Activated naive CD8-positive, alpha-beta T cell treated with anti-CD3 and anti-CD28 coated beads for 36 hours (primary cell): ENCODE measurements around the gene PLD5. TPM values are rescaled to one million over a fixed set of nuclear protein-coding genes. Genes with fewer than 3 reads are reported as not detected.

Experiments
- DNase-seq: peaks from one replicate; pipeline ENCODE4 v3.0.0; 2021
- H3K27ac Mint-ChIP-seq: one replicate; pipeline ENCODE4 v1.8.0; 2022; ENCODE audit warnings: mild to moderate bottlenecking, moderate library complexity, mixed read lengths
- H3K27me3 Mint-ChIP-seq: one replicate; pipeline ENCODE4 v1.8.0; 2022; ENCODE audit warnings: mild to moderate bottlenecking, mixed read lengths
- H3K36me3 Mint-ChIP-seq: one replicate; pipeline ENCODE4 v1.8.0; 2021; ENCODE audit warnings: mild to moderate bottlenecking, mixed read lengths
- H3K4me1 Mint-ChIP-seq: one replicate; pipeline ENCODE4 v1.8.0; 2021; ENCODE audit warnings: mixed read lengths
- H3K4me3 Mint-ChIP-seq: one replicate; pipeline ENCODE4 v1.8.0; 2022; ENCODE audit warnings: mild to moderate bottlenecking, moderate library complexity, mixed read lengths
- H3K9me3 Mint-ChIP-seq: one replicate; pipeline ENCODE4 v1.8.0; 2022; ENCODE audit warnings: mixed read lengths
- total RNA-seq, 2 experiments: library from RNA; stranded (reverse); gene quantifications; one replicate each; pipeline ENCODE4 v1.2.3, GENCODE V29; 2021

Gene PLD5
- total RNA-seq, result not detected

DNA sequence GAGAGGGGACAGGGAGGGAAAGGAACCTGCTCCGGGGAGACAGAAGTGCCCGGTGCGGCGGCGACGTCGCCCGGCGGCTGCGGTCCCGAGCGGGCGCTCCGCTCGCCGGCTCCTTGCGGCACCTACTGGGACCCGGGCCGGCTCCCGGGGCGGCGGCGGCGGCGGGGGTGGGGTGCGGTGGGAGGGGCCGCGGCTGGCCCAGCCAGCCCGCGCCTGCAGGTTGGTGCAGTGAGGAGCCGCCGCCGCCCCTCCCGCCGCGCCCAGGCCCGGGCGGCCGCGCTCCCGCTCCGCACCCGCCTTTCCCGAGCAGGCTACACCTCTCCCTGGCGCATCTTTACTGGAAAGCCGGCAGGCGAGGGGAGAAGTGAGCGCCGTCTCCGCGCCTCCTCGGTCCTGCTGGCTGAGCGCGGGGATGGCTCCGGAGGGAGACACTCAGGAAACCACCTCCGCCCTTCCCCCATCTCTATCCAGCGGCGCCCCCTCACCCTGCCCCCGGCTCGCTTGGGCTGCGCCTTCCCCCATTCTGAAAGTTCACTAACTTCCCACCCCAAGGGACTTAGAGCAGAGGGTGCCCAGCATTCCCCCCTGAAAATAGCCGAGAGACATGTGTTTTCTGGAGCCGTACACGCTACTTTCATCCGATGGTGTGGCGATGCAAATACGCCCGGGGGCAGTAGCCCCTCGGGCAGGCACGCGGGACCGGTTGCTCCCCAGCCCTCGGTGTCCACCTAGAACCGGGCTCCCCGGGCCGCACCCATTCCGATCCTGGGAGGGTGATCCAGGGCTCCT, at the start of gene PLD5:
Gene PLD5 (minus strand): TSS at position 127 of the 789 bp plus-strand sequence.
- peaks cover 71% of the 10 kb centered on the region for H3K27me3 Mint-ChIP-seq
- peaks cover 9% of the 10 kb centered on the region for H3K4me1 Mint-ChIP-seq
- no peaks in the 10 kb centered on the region for H3K36me3 Mint-ChIP-seq
- peak within 1 kb of the TSS; percentile 42 for H3K4me3 Mint-ChIP-seq
- no peaks in the 10 kb centered on the region for H3K9me3 Mint-ChIP-seq
- no peak for DNase-seq
- no peak within 1 kb of the TSS for H3K27ac Mint-ChIP-seq

DNA sequence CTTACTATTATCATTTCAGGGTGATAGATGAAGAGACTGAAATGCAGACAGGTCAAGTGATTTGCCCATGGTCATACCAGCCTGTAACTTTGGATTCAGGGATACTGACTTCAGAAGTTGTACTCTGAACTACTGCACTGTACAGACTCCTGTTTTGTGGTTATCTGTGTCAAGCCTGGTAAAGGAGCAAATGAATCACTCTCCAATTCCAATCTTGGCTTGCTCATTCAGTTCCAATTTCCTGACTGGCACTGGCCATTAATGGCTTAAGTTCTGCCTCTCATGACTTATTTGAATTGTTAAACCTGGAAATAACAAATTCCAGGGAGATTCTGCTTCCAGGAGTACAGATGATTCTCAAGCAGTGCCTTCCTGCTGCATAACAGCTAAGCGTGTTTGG, 45.4 kb upstream of the PLD5 start:
- Mint-ChIP-seq H3K36me3 (no peaks in the 10 kb centered on the region), H3K4me1 (no peaks in the 10 kb centered on the region), H3K4me3 (no peak overlapping the region), H3K27me3 (no peaks in the 10 kb centered on the region), H3K27ac (no peak overlapping the region), H3K9me3 (peaks cover 2% of the 10 kb centered on the region)
- no peak for DNase-seq

- Mint-ChIP-seq H3K4me1 (no peaks in the 10 kb centered on the region), H3K9me3 (peaks cover 2% of the 10 kb centered on the region), H3K4me3 (no peak overlapping the region), H3K27ac (no peak overlapping the region), H3K36me3 (no peaks in the 10 kb centered on the region), H3K27me3 (no peaks in the 10 kb centered on the region)
- no peak for DNase-seq
Observed at GRCh38 chr1:242568666-242569065, 44.2 kb upstream of the PLD5 start.

GRCh38 chr1:242567596-242567995, 43.1 kb upstream of the PLD5 start:
- Mint-ChIP-seq H3K4me3 (no peak overlapping the region), H3K36me3 (no peaks in the 10 kb centered on the region), H3K27me3 (no peaks in the 10 kb centered on the region), H3K27ac (no peak overlapping the region), H3K9me3 (peaks cover 2% of the 10 kb centered on the region), H3K4me1 (no peaks in the 10 kb centered on the region)
- no peak for DNase-seq

DNA sequence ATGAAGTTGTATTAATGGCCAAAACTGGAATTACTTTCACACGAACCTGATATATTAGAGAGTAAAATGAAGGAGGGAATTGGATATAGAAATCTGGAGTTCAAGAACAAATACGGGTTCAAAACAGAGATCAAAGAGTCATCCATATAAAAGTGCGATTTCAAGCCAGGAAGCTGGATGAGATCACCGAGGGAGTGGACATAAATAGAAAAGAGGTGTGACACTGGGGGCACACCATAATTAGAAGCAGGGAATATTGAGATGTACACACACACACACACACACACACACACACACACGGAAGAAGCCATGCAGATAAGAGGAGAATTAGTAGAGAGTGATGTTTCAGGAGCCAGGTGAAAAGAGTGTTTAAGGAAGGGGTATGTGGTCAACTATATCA, 32.3 kb upstream of the PLD5 start:
- Mint-ChIP-seq H3K4me1 (no peaks in the 10 kb centered on the region), H3K36me3 (no peaks in the 10 kb centered on the region), H3K4me3 (no peak overlapping the region), H3K9me3 (peaks cover 2% of the 10 kb centered on the region), H3K27me3 (peaks cover 14% of the 10 kb centered on the region), H3K27ac (no peak overlapping the region)
- no peak for DNase-seq

DNA sequence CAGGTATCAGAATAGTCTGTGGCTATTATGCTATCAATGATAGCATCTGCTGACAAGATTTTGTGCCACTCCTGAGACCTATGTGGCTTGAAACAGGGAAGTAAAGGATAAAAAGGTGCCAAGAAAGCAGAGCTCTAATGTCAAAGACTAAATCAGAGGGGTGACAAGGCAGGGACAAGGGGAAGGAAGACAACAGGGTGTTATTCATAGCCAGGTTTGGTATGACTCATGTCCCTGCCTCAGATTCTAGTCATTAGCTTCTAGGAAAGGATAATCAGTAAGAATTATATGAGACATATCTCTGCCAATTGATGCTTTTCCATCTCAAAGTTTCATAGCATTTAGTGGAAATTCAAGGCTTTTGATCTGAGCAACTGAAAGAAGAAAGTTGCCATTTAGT, 31.8 kb upstream of the PLD5 start:
- no peaks in the 10 kb centered on the region for H3K36me3 Mint-ChIP-seq
- peaks cover 14% of the 10 kb centered on the region for H3K27me3 Mint-ChIP-seq
- H3K9me3 Mint-ChIP-seq, result peaks cover 2% of the 10 kb centered on the region
- no peak for DNase-seq
- H3K27ac Mint-ChIP-seq, result no peak overlapping the region
- H3K4me3 Mint-ChIP-seq, result no peak overlapping the region
- no peaks in the 10 kb centered on the region for H3K4me1 Mint-ChIP-seq

- H3K27me3 Mint-ChIP-seq, result peaks cover 14% of the 10 kb centered on the region
- no peak for DNase-seq
- H3K4me3 Mint-ChIP-seq, result no peak overlapping the region
- no peaks in the 10 kb centered on the region for H3K4me1 Mint-ChIP-seq
- H3K27ac Mint-ChIP-seq, result no peak overlapping the region
- peaks cover 2% of the 10 kb centered on the region for H3K9me3 Mint-ChIP-seq
- H3K36me3 Mint-ChIP-seq, result no peaks in the 10 kb centered on the region
Observed at GRCh38 chr1:242554577-242554976, 30.1 kb upstream of the PLD5 start.

DNA sequence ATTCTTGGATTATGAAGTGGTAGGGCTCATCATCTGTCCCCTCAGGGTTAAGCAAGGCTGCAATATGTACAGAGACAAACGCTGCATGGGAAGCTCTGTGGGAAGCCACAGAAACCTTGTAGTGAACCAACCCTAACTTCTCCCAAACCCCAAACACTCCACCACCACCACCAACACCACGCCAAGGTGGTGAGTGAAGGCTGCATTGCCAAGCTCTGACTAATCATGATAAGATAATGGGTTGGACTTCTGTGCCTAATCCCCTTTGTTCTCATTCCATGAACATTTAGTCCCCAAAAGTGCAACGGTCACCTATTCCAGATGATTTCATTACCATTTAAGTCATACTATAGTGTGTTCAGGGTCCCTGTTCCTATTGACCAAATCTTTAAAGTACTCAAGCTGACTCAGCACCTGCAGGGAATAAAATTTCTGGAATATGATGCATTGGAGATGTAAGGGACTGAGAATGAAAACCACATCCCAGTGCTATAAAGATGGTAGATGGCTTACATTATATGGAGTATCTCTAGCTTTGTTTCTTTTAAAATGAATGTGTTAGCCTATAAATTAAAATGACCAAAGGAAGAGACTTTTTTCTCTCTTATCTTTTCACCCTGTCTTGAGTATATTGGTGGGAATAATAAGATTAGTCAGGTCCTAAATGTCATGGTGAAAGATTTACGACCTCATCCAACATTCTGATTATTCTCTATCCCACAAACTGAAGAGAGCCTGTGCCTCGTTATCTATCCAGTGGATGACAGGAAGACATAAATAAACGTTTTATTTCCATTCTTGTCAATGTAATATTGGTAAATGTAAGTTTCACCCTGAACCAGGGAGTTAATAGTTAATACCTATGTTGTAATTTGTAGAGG, 22.6 kb upstream of the PLD5 start:
- no peak for DNase-seq
- Mint-ChIP-seq H3K27ac (no peak overlapping the region), H3K4me3 (no peak overlapping the region), H3K36me3 (no peaks in the 10 kb centered on the region), H3K4me1 (no peaks in the 10 kb centered on the region), H3K27me3 (peaks cover 2% of the 10 kb centered on the region), H3K9me3 (no peaks in the 10 kb centered on the region)

- no peaks in the 10 kb centered on the region for H3K4me1 Mint-ChIP-seq
- no peaks in the 10 kb centered on the region for H3K36me3 Mint-ChIP-seq
- no peaks in the 10 kb centered on the region for H3K9me3 Mint-ChIP-seq
- DNase-seq, result no peak
- H3K27ac Mint-ChIP-seq, result no peak overlapping the region
- no peak overlapping the region for H3K4me3 Mint-ChIP-seq
- peaks cover 4% of the 10 kb centered on the region for H3K27me3 Mint-ChIP-seq
Observed at GRCh38 chr1:242546441-242546840, 21.9 kb upstream of the PLD5 start.

GRCh38 chr1:242544071-242544470, 19.6 kb upstream of the PLD5 start:
- H3K27me3 Mint-ChIP-seq, result peaks cover 5% of the 10 kb centered on the region
- H3K36me3 Mint-ChIP-seq, result no peaks in the 10 kb centered on the region
- DNase-seq, result no peak
- H3K9me3 Mint-ChIP-seq, result no peaks in the 10 kb centered on the region
- no peaks in the 10 kb centered on the region for H3K4me1 Mint-ChIP-seq
- H3K27ac Mint-ChIP-seq, result no peak overlapping the region
- no peak overlapping the region for H3K4me3 Mint-ChIP-seq

- Mint-ChIP-seq H3K27ac (no peak overlapping the region), H3K9me3 (no peaks in the 10 kb centered on the region), H3K27me3 (peaks cover 7% of the 10 kb centered on the region), H3K36me3 (no peaks in the 10 kb centered on the region), H3K4me3 (no peak overlapping the region), H3K4me1 (no peaks in the 10 kb centered on the region)
- DNase-seq, result no peak
Observed at GRCh38 chr1:242542271-242542670, 17.8 kb upstream of the PLD5 start.

DNA sequence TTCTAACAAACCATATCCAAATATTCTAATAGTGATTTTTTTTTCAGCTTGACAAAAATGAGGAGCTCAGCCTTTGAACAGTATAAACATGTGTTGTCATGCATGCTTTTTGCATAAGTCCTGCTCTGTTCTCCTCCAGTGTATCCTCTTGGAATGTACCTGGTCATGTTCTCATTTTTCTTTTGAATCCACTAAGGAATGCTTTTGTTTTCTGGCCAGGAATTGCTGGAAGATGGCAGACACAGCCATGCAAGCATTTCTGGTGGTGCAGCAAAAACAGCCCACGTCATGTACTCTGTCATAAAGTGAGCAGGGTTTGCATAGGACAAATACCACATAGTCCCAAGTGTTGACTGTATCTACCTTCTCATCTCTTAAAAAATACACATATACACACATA, 11.5 kb upstream of the PLD5 start:
- no peak for DNase-seq
- Mint-ChIP-seq H3K4me1 (no peaks in the 10 kb centered on the region), H3K36me3 (no peaks in the 10 kb centered on the region), H3K4me3 (no peak overlapping the region), H3K27me3 (peaks cover 9% of the 10 kb centered on the region), H3K9me3 (no peaks in the 10 kb centered on the region), H3K27ac (no peak overlapping the region)

- Mint-ChIP-seq H3K27ac (no peak overlapping the region), H3K36me3 (no peaks in the 10 kb centered on the region), H3K27me3 (peaks cover 9% of the 10 kb centered on the region), H3K4me1 (no peaks in the 10 kb centered on the region), H3K9me3 (no peaks in the 10 kb centered on the region), H3K4me3 (no peak overlapping the region)
- no peak for DNase-seq
Observed at GRCh38 chr1:242534753-242535152, 10.3 kb upstream of the PLD5 start.

DNA sequence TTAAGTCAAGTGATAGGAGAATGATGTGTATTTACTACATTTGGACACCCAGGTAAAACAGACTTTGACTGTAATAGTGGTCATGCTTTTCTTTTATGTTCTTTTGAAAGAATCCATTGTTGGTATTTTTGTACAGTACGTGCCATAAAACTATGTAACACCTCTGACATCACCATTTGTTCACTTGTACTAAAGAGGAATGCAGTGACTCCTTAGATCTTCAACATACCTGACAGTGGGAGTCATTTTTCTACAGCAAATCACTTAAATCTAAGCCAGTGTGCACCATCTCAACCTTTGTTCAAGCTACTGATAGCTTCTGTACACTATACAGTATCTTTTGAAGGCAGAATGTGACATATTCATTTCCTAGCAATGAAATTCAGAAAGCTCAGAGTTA, 6.3 kb upstream of the PLD5 start:
- Mint-ChIP-seq H3K36me3 (no peaks in the 10 kb centered on the region), H3K27me3 (peaks cover 30% of the 10 kb centered on the region), H3K4me3 (no peak overlapping the region), H3K4me1 (no peaks in the 10 kb centered on the region), H3K27ac (no peak overlapping the region), H3K9me3 (no peaks in the 10 kb centered on the region)
- DNase-seq, result no peak

DNA sequence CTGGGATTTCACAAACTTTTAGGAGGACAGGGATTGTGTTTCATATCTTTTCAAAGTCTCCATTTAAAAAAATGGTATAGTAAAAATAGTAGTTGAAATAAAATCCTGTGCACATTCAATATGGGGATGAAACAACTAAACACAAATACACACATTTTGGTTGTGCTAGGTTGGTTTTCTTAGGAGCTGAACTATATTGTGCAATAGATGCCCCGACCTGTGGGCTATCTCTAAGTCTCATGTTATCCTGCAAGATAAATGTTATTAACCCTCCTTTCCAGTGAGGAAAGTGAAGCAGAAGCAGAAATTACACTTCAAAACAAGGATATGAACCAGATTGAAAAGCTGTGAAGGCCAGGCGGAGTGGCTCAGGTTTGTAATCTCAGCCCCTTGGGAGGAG, 1.3 kb upstream of the PLD5 start:
- DNase-seq, result no peak
- Mint-ChIP-seq H3K4me3 (no peak overlapping the region), H3K9me3 (no peaks in the 10 kb centered on the region), H3K4me1 (peaks cover 9% of the 10 kb centered on the region), H3K36me3 (no peaks in the 10 kb centered on the region), H3K27me3 (peaks cover 62% of the 10 kb centered on the region), H3K27ac (no peak overlapping the region)

DNA sequence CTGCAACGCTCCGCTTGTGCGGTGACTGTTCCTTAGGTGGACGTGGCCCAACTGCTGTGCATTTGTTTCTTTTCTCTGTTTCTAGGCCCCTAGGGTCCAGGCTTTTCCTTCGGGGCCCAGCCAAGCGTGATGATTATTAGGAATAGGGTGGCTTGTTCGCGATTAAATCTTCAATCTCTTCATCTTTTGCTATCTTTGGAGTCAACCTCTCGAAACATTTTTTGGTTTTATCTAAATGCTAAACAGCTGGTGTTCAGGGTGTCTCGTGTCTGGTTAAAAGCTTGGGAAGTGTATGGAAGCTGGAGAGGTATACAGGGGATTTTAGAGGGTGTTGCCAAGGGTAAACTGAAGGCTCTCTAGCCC, 844 bp upstream of the PLD5 start:
- no peaks in the 10 kb centered on the region for H3K9me3 Mint-ChIP-seq
- no peak overlapping the region for H3K27ac Mint-ChIP-seq
- H3K36me3 Mint-ChIP-seq, result no peaks in the 10 kb centered on the region
- DNase-seq, result no peak
- peaks cover 9% of the 10 kb centered on the region for H3K4me1 Mint-ChIP-seq
- H3K27me3 Mint-ChIP-seq, result peaks cover 66% of the 10 kb centered on the region
- peak overlapping the region; percentile 42 for H3K4me3 Mint-ChIP-seq
